NCI-H187 (cell line): ENCODE measurements around the gene LETMD1.
A peak's percentile ranks its signal among the peaks of the same experiment; 100 is the strongest.
"Not testable (repeated sequence)": the region's sequence is repeated elsewhere in the genome, so short reads cannot be mapped to it uniquely, and the experiment has no call there.

Source experiments
- DNase-seq, 2 experiments: peaks; one replicate each; lab custom pipeline; 2025; lab: John Stamatoyannopoulos, UW

The LETMD1 gene

GRCh38 chr12:51077930-51078329 is 29.8 kb downstream of the LETMD1 start:
- DNase-seq = no peak

GRCh38 chr12:51078346-51078745 is 30.2 kb downstream of the LETMD1 start:
- DNase-seq = not testable (repeated sequence)

- DNase-seq = not testable (repeated sequence)
These were observed 30.7 kb downstream of the LETMD1 start for GRCh38 chr12:51078866-51079265.

- no peak for DNase-seq
These were observed 32.0 kb downstream of the LETMD1 start for GRCh38 chr12:51080136-51080535.

GRCh38 chr12:51081421-51081820 is 33.3 kb downstream of the LETMD1 start:
- DNase-seq = no peak

GRCh38 chr12:51082561-51083125 is 34.5 kb downstream of the LETMD1 start:
- DNase-seq = peak in 1 of 2 experiments; percentile 19

GRCh38 chr12:51083126-51083833 is 35.2 kb downstream of the LETMD1 start, which contains the start of gene CSRNP2:
TSS of gene CSRNP2 (minus strand) at chr12:51083596. CDS start at chr12:51076561, 7,035 bp downstream.
- DNase-seq = peak; percentile 81 to 96

GRCh38 chr12:51085757-51086156 is 37.6 kb downstream of the LETMD1 start:
- DNase-seq = no peak

GRCh38 chr12:51086933-51087332 is 38.8 kb downstream of the LETMD1 start:
- DNase-seq = no peak

GRCh38 chr12:51087818-51088217 is 39.7 kb downstream of the LETMD1 start:
- no peak for DNase-seq

GRCh38 chr12:51090705-51091229 is 42.6 kb downstream of the LETMD1 start:
- no peak for DNase-seq

- no peak for DNase-seq
These were observed 50.5 kb downstream of the LETMD1 start for GRCh38 chr12:51098611-51099010.

- DNase-seq = no peak
These were observed 55.9 kb downstream of the LETMD1 start for GRCh38 chr12:51103977-51104376.

GRCh38 chr12:51108136-51108535 is 60.0 kb downstream of the LETMD1 start:
- no peak for DNase-seq
